DND-41 (cell line): Measurements from ENCODE around the gene SLC25A25.

ENCODE experiments used
- ATAC-seq: fragments of 200-7000 bp; cut with Tn5 transposase; 3 replicates; pipeline ENCODE4 v1.9.1; 2021; ENCODE audit warnings: low read depth; ENCODE audit not compliant: insufficient read depth
- DNase-seq: peaks from one replicate; pipeline ENCODE4 v3.0.0-alpha.2; 2020
- H2AFZ ChIP-seq: 2 replicates; pipeline ENCODE4 v1.6.0; 2012; ENCODE audit warnings: low read depth, low read length
- H3K27ac ChIP-seq: 2 replicates; pipeline ENCODE4 v1.5.1; 2012; ENCODE audit warnings: low read length, inconsistent platforms
- H3K27me3 ChIP-seq: fragments of 200-600 bp; sonication (generic); 2 replicates; pipeline ENCODE4 v1.6.0; 2012; ENCODE audit warnings: low read length, mild to moderate bottlenecking, inconsistent platforms; ENCODE audit not compliant: insufficient read depth, poor library complexity
- H3K36me3 ChIP-seq: 2 replicates; pipeline ENCODE4 v1.5.1; 2012; ENCODE audit warnings: low read length, inconsistent platforms; ENCODE audit not compliant: insufficient read depth
- H3K4me1 ChIP-seq: 2 replicates; pipeline ENCODE4 v1.5.1; 2012; ENCODE audit warnings: mild to moderate bottlenecking, low read length; ENCODE audit not compliant: insufficient read depth
- H3K4me2 ChIP-seq: 2 replicates; pipeline ENCODE4 v1.6.0; 2012; ENCODE audit warnings: mild to moderate bottlenecking, moderate library complexity, low read length, inconsistent platforms; ENCODE audit not compliant: insufficient read depth
- H3K4me3 ChIP-seq, 2 experiments: fragments of 200-600 bp in 1 of 2; shearing (Covaris generic) in 1 of 2; 2 replicates each; pipeline ENCODE4 v1.5.1; 2012 to 2016; ENCODE audit warnings: inconsistent platforms in 2 of 2, low read length in 2 of 2, mild to moderate bottlenecking in 2 of 2, low read depth in 1 of 2, moderate library complexity in 1 of 2
- H3K79me2 ChIP-seq: 2 replicates; pipeline ENCODE4 v1.6.0; 2012; ENCODE audit warnings: low read length, inconsistent platforms; ENCODE audit not compliant: insufficient read depth
- H3K9ac ChIP-seq: 2 replicates; pipeline ENCODE4 v1.6.0; 2012; ENCODE audit warnings: low read depth, mild to moderate bottlenecking, inconsistent platforms, low read length, moderate library complexity
- H3K9me3 ChIP-seq: 2 replicates; pipeline ENCODE4 v1.5.1; 2012; ENCODE audit warnings: low read length, moderate library complexity, mild to moderate bottlenecking, inconsistent platforms; ENCODE audit not compliant: insufficient read depth, severe bottlenecking
- H4K20me1 ChIP-seq: 2 replicates; pipeline ENCODE4 v1.6.0; 2012; ENCODE audit warnings: low read length; ENCODE audit not compliant: insufficient read depth
- CTCF ChIP-seq: IDR thresholded peaks from 2 replicates; pipeline ENCODE4 v1.5.1; 2012; ENCODE audit warnings: borderline replicate concordance, low read length, moderate library complexity, mild to moderate bottlenecking; ENCODE audit not compliant: poor library complexity, severe bottlenecking; ENCODE audit errors: extremely low read depth
- EZH2 ChIP-seq: IDR thresholded peaks from 3 replicates; pipeline ENCODE4 v1.6.1; 2012; ENCODE audit warnings: borderline replicate concordance, low read depth, mild to moderate bottlenecking, moderate library complexity, low read length, inconsistent platforms; ENCODE audit not compliant: severe bottlenecking

SLC25A25 gene

GRCh38 chr9:128094166-128094949 is 26.3 kb downstream of the SLC25A25 start:
- Histone ChIP-seq H3K4me1 (peaks cover 62% of the 10 kb centered on the region), H3K4me3 (peak overlapping the region in 1 of 2 experiments; percentile 29; a peak in 1 of 4 replicates), H3K4me2 (peak overlapping the region; percentile 54), H3K79me2 (peaks cover 90% of the 10 kb centered on the region), H3K36me3 (peaks cover 18% of the 10 kb centered on the region), H3K9me3 (no peaks in the 10 kb centered on the region), H3K27ac (peak overlapping the region; percentile 85), H4K20me1 (peaks cover 16% of the 10 kb centered on the region), H3K27me3 (no peaks in the 10 kb centered on the region), H3K9ac (peak overlapping the region; percentile 33), H2AFZ (0 out of 2 replicates have a peak overlapping the region, but pooled peaks have one; percentile 17)
- DNase-seq (peak; percentile 79), ATAC-seq (peak; percentile 85)
- TF ChIP-seq CTCF (no peak), EZH2 (no peak)

- Histone ChIP-seq H3K4me3 (no peak overlapping the region), H3K36me3 (peaks cover 18% of the 10 kb centered on the region), H3K4me1 (peaks cover 69% of the 10 kb centered on the region), H3K4me2 (peak overlapping the region; percentile 54), H2AFZ (no peak overlapping the region), H4K20me1 (peaks cover 16% of the 10 kb centered on the region), H3K27me3 (no peaks in the 10 kb centered on the region), H3K27ac (peak overlapping the region; percentile 85), H3K9me3 (no peaks in the 10 kb centered on the region), H3K9ac (peak overlapping the region; percentile 33), H3K79me2 (peaks cover 90% of the 10 kb centered on the region)
- TF ChIP-seq CTCF (no peak), EZH2 (no peak)
- ATAC-seq (no peak), DNase-seq (no peak)
Measured at GRCh38 chr9:128094950-128095544, 27.0 kb downstream of the SLC25A25 start.

GRCh38 chr9:128096616-128097536 is 28.8 kb downstream of the SLC25A25 start:
- Histone ChIP-seq H4K20me1 (peaks cover 16% of the 10 kb centered on the region), H3K4me2 (no peak overlapping the region), H3K9ac (no peak overlapping the region), H3K4me1 (peaks cover 70% of the 10 kb centered on the region), H2AFZ (no peak overlapping the region), H3K9me3 (no peaks in the 10 kb centered on the region), H3K36me3 (peaks cover 28% of the 10 kb centered on the region), H3K27me3 (no peaks in the 10 kb centered on the region), H3K79me2 (peaks cover 81% of the 10 kb centered on the region), H3K27ac (peak overlapping the region; percentile 61; the same call in 1 of the 2 replicates), H3K4me3 (no peak overlapping the region)
- DNase-seq (no peak), ATAC-seq (no peak)
- no peak for TF ChIP-seq EZH2
- TF ChIP-seq CTCF: no peak
